Lower lobe of right lung (tissue), 2 donors: ENCODE data around the gene TYW3. TPM values are rescaled to one million over a fixed set of nuclear protein-coding genes. Genes with fewer than 3 reads are reported as not detected.

ENCODE experiments used
- ATAC-seq, 2 donors: fragments of 200-7000 bp; cut with Tn5 transposase; one replicate each; pipeline ENCODE4 v1.9.1; 2020 to 2022; ENCODE audit warnings: mild to moderate bottlenecking in 2 of 2, moderate library complexity in 2 of 2
- DNase-seq: peaks from one replicate; pipeline ENCODE4 v3.0.0-alpha.2; 2020
- H3K27ac ChIP-seq: fragments of 200-600 bp; one replicate; pipeline ENCODE4 v1.8.0; 2022
- H3K27me3 ChIP-seq: fragments of 200-600 bp; one replicate; pipeline ENCODE4 v1.8.0; 2022; ENCODE audit warnings: low read depth
- H3K36me3 ChIP-seq: fragments of 200-600 bp; one replicate; pipeline ENCODE4 v1.8.0; 2022; ENCODE audit warnings: mild to moderate bottlenecking
- H3K4me1 ChIP-seq: fragments of 200-600 bp; one replicate; pipeline ENCODE4 v1.8.0; 2022
- H3K4me3 ChIP-seq: fragments of 200-600 bp; one replicate; pipeline ENCODE4 v1.8.0; 2022; ENCODE audit warnings: mild to moderate bottlenecking
- H3K9me3 ChIP-seq: fragments of 200-600 bp; one replicate; pipeline ENCODE4 v1.8.0; 2022
- CTCF ChIP-seq: fragments of 200-600 bp; IDR thresholded peaks from one replicate; pipeline ENCODE4 v1.8.0; 2022; ENCODE audit warnings: antibody characterized with exemption, mild to moderate bottlenecking
- intact Hi-C: fragments of 100-400 bp; cut with DNase I; formaldehyde crosslinking; loops from one replicate; pipeline ENCODE4 v1.11.0; 2022
- total RNA-seq: library from RNA; stranded (reverse); fragmentation: NEBNext Ultra II Directional; extraction: Animal tissue kit (Norgen Biotek cat#: 25700); gene quantifications from one replicate; pipeline ENCODE4 v1.2.1, GENCODE V29; 2021
- donor health status: DM: no; HTN: yes; CAD: no; lungs with severe emphysema.

The TYW3 gene
- total RNA-seq, 1 donor from 2014 or later: 21.6 TPM

GRCh38 chr1:74799119-74799657 lies 66.2 kb downstream of the TYW3 start:
- intact Hi-C loops: no loop called here
- H3K27me3 ChIP-seq: no peaks in the 10 kb centered on the region
- no peaks in the 10 kb centered on the region for H3K36me3 ChIP-seq
- H3K9me3 ChIP-seq: no peaks in the 10 kb centered on the region
- no peaks in the 10 kb centered on the region for H3K4me1 ChIP-seq
- TF ChIP-seq CTCF: no peak
- ATAC-seq (no peak), DNase-seq (no peak)
- no peak overlapping the region for H3K4me3 ChIP-seq
- no peak overlapping the region for H3K27ac ChIP-seq

- Histone ChIP-seq H3K9me3 (no peaks in the 10 kb centered on the region), H3K4me3 (no peak overlapping the region), H3K27me3 (no peaks in the 10 kb centered on the region), H3K27ac (no peak overlapping the region), H3K36me3 (no peaks in the 10 kb centered on the region), H3K4me1 (no peaks in the 10 kb centered on the region)
- TF ChIP-seq CTCF: no peak
- ATAC-seq (no peak), DNase-seq (no peak)
- intact Hi-C loops: no loop called here
Observed at GRCh38 chr1:74811436-74812179, 78.7 kb downstream of the TYW3 start.

- Histone ChIP-seq H3K27ac (no peak overlapping the region), H3K4me3 (no peak overlapping the region), H3K4me1 (no peaks in the 10 kb centered on the region), H3K9me3 (no peaks in the 10 kb centered on the region), H3K27me3 (no peaks in the 10 kb centered on the region), H3K36me3 (no peaks in the 10 kb centered on the region)
- no peak for ATAC-seq
- TF ChIP-seq CTCF: no peak
- DNase-seq: no peak
- intact Hi-C loops: no loop called here
Observed at GRCh38 chr1:74812180-74812541, 79.2 kb downstream of the TYW3 start.

Other genes starting within 250 kb of the TYW3 start
- not detected for gene LRRC53, start 220.5 kb upstream of the TYW3 start, total RNA-seq
- gene ERICH3, start 59.4 kb upstream of the TYW3 start, total RNA-seq: 8.1 TPM
- 34.8 TPM for gene CRYZ, start 102 bp upstream of the TYW3 start, total RNA-seq